GM10847 (cell line): ENCODE data around the gene LRRC25.

Experiments used
- POLR2A ChIP-seq: IDR thresholded peaks from 2 replicates; pipeline ENCODE4 v1.6.1; 2011; ENCODE audit not compliant: insufficient read length; ENCODE audit errors: extremely low read depth

Gene LRRC25

GRCh38 chr19:18397242-18398202, at the start of gene LRRC25:
Gene LRRC25 (minus strand): TSS chr19:18397622. CDS start chr19:18396963, 659 bp downstream.
- no peak for TF ChIP-seq POLR2A

- TF ChIP-seq POLR2A, result no peak
Measured at GRCh38 chr19:18446811-18447359, 49.5 kb upstream of the LRRC25 start.

- TF ChIP-seq POLR2A, result no peak
Measured at GRCh38 chr19:18446145-18446810, 48.9 kb upstream of the LRRC25 start.

GRCh38 chr19:18445262-18445948, 48.0 kb upstream of the LRRC25 start:
- no peak for TF ChIP-seq POLR2A

- no peak for TF ChIP-seq POLR2A
Measured at GRCh38 chr19:18444513-18444912, 47.1 kb upstream of the LRRC25 start.

- TF ChIP-seq POLR2A, result no peak
Measured at GRCh38 chr19:18443831-18444230, 46.4 kb upstream of the LRRC25 start.

- no peak for TF ChIP-seq POLR2A
Measured at GRCh38 chr19:18443406-18443805, 46.0 kb upstream of the LRRC25 start.

GRCh38 chr19:18442941-18443340, 45.5 kb upstream of the LRRC25 start:
- TF ChIP-seq POLR2A, result no peak

- no peak for TF ChIP-seq POLR2A
Measured at GRCh38 chr19:18441804-18442788, 44.7 kb upstream of the LRRC25 start.

- no peak for TF ChIP-seq POLR2A
Measured at GRCh38 chr19:18440936-18441803, 43.7 kb upstream of the LRRC25 start.

- TF ChIP-seq POLR2A, result no peak
Measured at GRCh38 chr19:18440415-18440877, 43.0 kb upstream of the LRRC25 start.

GRCh38 chr19:18439910-18440237, 42.5 kb upstream of the LRRC25 start:
- TF ChIP-seq POLR2A, result no peak
